Liver (tissue), 9 donors: ENCODE results near the gene DCC. TPM values are rescaled to one million over a fixed set of nuclear protein-coding genes. Genes with fewer than 3 reads are reported as not detected.

Source experiments
- DNase-seq: peaks from one replicate; pipeline ENCODE4 v3.0.0-alpha.2; 2017; ENCODE audit warnings: low spot score
- H3K27ac ChIP-seq, 2 donors: one replicate each; pipeline ENCODE4 v1.7.0; 2013; ENCODE audit warnings: inconsistent platforms in 2 of 2, low read length in 2 of 2, control low read depth in 1 of 2, low read depth in 1 of 2, mild to moderate bottlenecking in 1 of 2
- H3K27me3 ChIP-seq, 4 donors: one replicate each; pipeline versions ENCODE4 v1.6.1 to v1.7.0; 2013; ENCODE audit warnings: low read length in 3 of 4, inconsistent platforms in 1 of 4, mild to moderate bottlenecking in 1 of 4, moderate library complexity in 1 of 4; ENCODE audit not compliant: control insufficient read depth in 4 of 4, insufficient read depth in 4 of 4
- H3K36me3 ChIP-seq, 4 donors: one replicate each; pipeline versions ENCODE4 v1.6.1 to v1.7.0; 2013; ENCODE audit warnings: low read length in 3 of 4, mild to moderate bottlenecking in 3 of 4, low read depth in 1 of 4, moderate library complexity in 1 of 4; ENCODE audit not compliant: control insufficient read depth in 4 of 4, insufficient read depth in 3 of 4
- H3K4me1 ChIP-seq, 4 donors: one replicate each; pipeline versions ENCODE4 v1.6.1 to v1.7.0; 2013; ENCODE audit warnings: low read length in 3 of 4, mild to moderate bottlenecking in 3 of 4, moderate library complexity in 1 of 4; ENCODE audit not compliant: control insufficient read depth in 4 of 4, insufficient read depth in 4 of 4
- H3K4me3 ChIP-seq, 3 donors: one replicate each; pipeline versions ENCODE4 v1.6.1 to v1.7.0; 2013; ENCODE audit warnings: low read length in 3 of 3, control low read depth in 1 of 3, low read depth in 1 of 3, mild to moderate bottlenecking in 1 of 3
- H3K9ac ChIP-seq, 2 donors: one replicate each; pipeline ENCODE4 v1.7.0; 2013; ENCODE audit warnings: low read length in 2 of 2, mild to moderate bottlenecking in 2 of 2, moderate library complexity in 2 of 2, control low read depth in 1 of 2, low read depth in 1 of 2
- H3K9me3 ChIP-seq, 4 donors: one replicate each; pipeline versions ENCODE4 v1.6.1 to v1.7.0; 2013; ENCODE audit warnings: low read length in 3 of 4; ENCODE audit not compliant: control insufficient read depth in 4 of 4
- EGR1 ChIP-seq, 2 donors: IDR thresholded peaks; 2 replicates each; pipeline ENCODE4 v1.6.1; 2016 to 2018; ENCODE audit warnings: antibody characterized with exemption in 2 of 2, low read depth in 2 of 2
- FOXA1 ChIP-seq: IDR thresholded peaks from 2 replicates; pipeline ENCODE4 v1.6.1; 2016; ENCODE audit warnings: antibody characterized with exemption
- FOXA2 ChIP-seq: IDR thresholded peaks from 2 replicates; pipeline ENCODE4 v1.6.1; 2016; ENCODE audit warnings: antibody characterized with exemption
- GABPA ChIP-seq, 2 donors: IDR thresholded peaks in 1 of 2; conservative IDR thresholded peaks in 1 of 2; 2 replicates each; pipeline ENCODE4 v1.6.1; 2016; ENCODE audit warnings: antibody characterized with exemption in 2 of 2, mild to moderate bottlenecking in 1 of 2, moderate library complexity in 1 of 2
- HNF4A ChIP-seq, 2 donors: conservative IDR thresholded peaks; 2 replicates each; pipeline ENCODE4 v1.6.1; 2016; ENCODE audit warnings: antibody characterized with exemption in 2 of 2, mild to moderate bottlenecking in 2 of 2
- HNF4G ChIP-seq: IDR thresholded peaks from 2 replicates; pipeline ENCODE4 v1.6.1; 2016; ENCODE audit warnings: antibody characterized with exemption
- JUND ChIP-seq, 2 donors: IDR thresholded peaks; 2 replicates each; pipeline ENCODE4 v1.6.1; 2016; ENCODE audit warnings: antibody characterized with exemption in 2 of 2
- NR2F2 ChIP-seq: IDR thresholded peaks from 2 replicates; pipeline ENCODE4 v1.6.1; 2016; ENCODE audit warnings: antibody characterized with exemption
- RAD21 ChIP-seq, 2 donors: IDR thresholded peaks; 2 replicates each; pipeline ENCODE4 v1.6.1; 2016; ENCODE audit warnings: antibody characterized with exemption in 2 of 2, mild to moderate bottlenecking in 2 of 2
- RXRA ChIP-seq, 2 donors: IDR thresholded peaks; 2 replicates each; pipeline ENCODE4 v1.6.1; 2017 to 2018; ENCODE audit warnings: antibody characterized with exemption in 2 of 2, mild to moderate bottlenecking in 1 of 2
- SP1 ChIP-seq: IDR thresholded peaks from 2 replicates; pipeline ENCODE4 v1.6.1; 2018; ENCODE audit warnings: antibody characterized with exemption, mild to moderate bottlenecking
- TAF1 ChIP-seq: conservative IDR thresholded peaks from 2 replicates; pipeline ENCODE4 v1.6.1; 2016; ENCODE audit warnings: antibody characterized with exemption, mild to moderate bottlenecking
- YY1 ChIP-seq: IDR thresholded peaks from 2 replicates; pipeline ENCODE4 v1.6.1; 2016; ENCODE audit warnings: antibody characterized with exemption, mild to moderate bottlenecking
- WGBS: extraction: QIAGEN DNeasy Blood & Tissue Kit; methylation state at CpG from one replicate; pipeline ENCODE4 v1.1.7; 2013; 5-methylcytosine and 5-hydroxymethylcytosine counted together
- polyA plus RNA-seq, 2 donors: library from polyadenylated mRNA; stranded (reverse) in 1 of 2; unstranded in 1 of 2; fragments of 200-250 nt in 1 of 2; fragments of >200 nt in 1 of 2; fragmentation: Nextera tagmentation in 1 of 2; extraction: Ambion mirVana in 1 of 2; gene quantifications; one replicate each; pipeline versions ENCODE4 v1.2.1 to v1.2.3, GENCODE V29; 2013 to 2015
- total RNA-seq, 2 donors: library from RNA; depleted of rRNA; stranded (reverse); fragments of >200 nt; gene quantifications; one replicate each; pipeline ENCODE4 v1.2.3, GENCODE V29; 2014
- TF ChIP-seq, protein P1 (sequence below): IDR thresholded peaks from 2 replicates; pipeline ENCODE4 v1.6.1; 2016; ENCODE audit warnings: antibody characterized with exemption, mild to moderate bottlenecking
- TF ChIP-seq, protein P2 (sequence below): IDR thresholded peaks from 2 replicates; pipeline ENCODE4 v1.6.1; 2016; ENCODE audit warnings: antibody characterized with exemption
- TF ChIP-seq, protein P3 (sequence below): IDR thresholded peaks from 2 replicates; pipeline ENCODE4 v1.6.1; 2016; ENCODE audit warnings: antibody characterized with exemption
- TF ChIP-seq, protein P4 (sequence below): IDR thresholded peaks from 2 replicates; pipeline ENCODE4 v1.6.1; 2016; ENCODE audit warnings: antibody characterized with exemption
- TF ChIP-seq, protein P5 (sequence below): fragments of 150-350 bp; IDR thresholded peaks from 2 replicates; pipeline ENCODE4 v1.5.1; 2017; ENCODE audit warnings: improper control_type of control experiment, low read depth, low read length; ENCODE audit not compliant: missing input control
- donor health status: healthy.
- donor health status: healthy.
- donor health status: healthy.
- donor health status: healthy.
- donor health status: healthy.

Gene DCC
- total and polyA plus RNA-seq, 4 donors: under 0.01 to 0.03 TPM; not detected in 2

DNA sequence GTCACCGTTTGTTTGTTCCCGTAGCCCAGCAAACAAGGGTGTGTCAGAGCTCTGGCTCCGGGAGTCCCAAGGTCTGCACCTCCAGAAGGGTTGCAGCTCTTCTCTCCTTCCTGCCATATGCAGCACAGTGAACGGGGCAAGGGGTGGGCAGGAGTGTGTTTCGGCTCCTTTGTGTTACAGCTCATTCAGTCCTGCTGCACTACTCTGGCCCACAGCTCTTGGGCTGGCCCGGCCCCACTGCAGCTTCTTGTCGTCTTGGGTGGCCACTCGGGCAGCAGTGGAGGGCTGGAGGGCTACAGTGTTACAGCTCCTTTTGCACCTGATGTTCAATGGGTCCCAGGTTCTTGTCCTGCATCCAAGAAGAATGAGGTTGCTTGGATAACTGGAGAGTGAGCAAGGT is 408.3 kb downstream of the DCC start:
- WGBS: 82% methylated on average over 8 of the region's 8 CpGs
- no peak overlapping the region for H3K27ac ChIP-seq
- H3K9ac ChIP-seq: no peak overlapping the region
- H3K9me3 ChIP-seq: peaks cover 0 to 3% (median 0%) of the 10 kb centered on the region in 4 donors
- H3K36me3 ChIP-seq: no peaks in the 10 kb centered on the region
- no peak for DNase-seq
- TF ChIP-seq HNF4A (conservative IDR thresholded peaks at IDR 0.05): no peak
- no peak for TF ChIP-seq HNF4G
- TF ChIP-seq FOXA2: no peak
- TF ChIP-seq, protein P1, sequence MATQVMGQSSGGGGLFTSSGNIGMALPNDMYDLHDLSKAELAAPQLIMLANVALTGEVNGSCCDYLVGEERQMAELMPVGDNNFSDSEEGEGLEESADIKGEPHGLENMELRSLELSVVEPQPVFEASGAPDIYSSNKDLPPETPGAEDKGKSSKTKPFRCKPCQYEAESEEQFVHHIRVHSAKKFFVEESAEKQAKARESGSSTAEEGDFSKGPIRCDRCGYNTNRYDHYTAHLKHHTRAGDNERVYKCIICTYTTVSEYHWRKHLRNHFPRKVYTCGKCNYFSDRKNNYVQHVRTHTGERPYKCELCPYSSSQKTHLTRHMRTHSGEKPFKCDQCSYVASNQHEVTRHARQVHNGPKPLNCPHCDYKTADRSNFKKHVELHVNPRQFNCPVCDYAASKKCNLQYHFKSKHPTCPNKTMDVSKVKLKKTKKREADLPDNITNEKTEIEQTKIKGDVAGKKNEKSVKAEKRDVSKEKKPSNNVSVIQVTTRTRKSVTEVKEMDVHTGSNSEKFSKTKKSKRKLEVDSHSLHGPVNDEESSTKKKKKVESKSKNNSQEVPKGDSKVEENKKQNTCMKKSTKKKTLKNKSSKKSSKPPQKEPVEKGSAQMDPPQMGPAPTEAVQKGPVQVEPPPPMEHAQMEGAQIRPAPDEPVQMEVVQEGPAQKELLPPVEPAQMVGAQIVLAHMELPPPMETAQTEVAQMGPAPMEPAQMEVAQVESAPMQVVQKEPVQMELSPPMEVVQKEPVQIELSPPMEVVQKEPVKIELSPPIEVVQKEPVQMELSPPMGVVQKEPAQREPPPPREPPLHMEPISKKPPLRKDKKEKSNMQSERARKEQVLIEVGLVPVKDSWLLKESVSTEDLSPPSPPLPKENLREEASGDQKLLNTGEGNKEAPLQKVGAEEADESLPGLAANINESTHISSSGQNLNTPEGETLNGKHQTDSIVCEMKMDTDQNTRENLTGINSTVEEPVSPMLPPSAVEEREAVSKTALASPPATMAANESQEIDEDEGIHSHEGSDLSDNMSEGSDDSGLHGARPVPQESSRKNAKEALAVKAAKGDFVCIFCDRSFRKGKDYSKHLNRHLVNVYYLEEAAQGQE: no peak
- no peak for TF ChIP-seq SP1
- TF ChIP-seq EGR1 (IDR thresholded peaks at IDR 0.05; ENCODE audit: low read depth in 2 of 2): no peak
- TF ChIP-seq FOXA1: no peak
- no peak for TF ChIP-seq NR2F2
- TF ChIP-seq, protein P2, sequence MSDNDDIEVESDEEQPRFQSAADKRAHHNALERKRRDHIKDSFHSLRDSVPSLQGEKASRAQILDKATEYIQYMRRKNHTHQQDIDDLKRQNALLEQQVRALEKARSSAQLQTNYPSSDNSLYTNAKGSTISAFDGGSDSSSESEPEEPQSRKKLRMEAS: no peak
- no peak for TF ChIP-seq YY1
- no peak for TF ChIP-seq TAF1
- TF ChIP-seq RXRA (IDR thresholded peaks at IDR 0.05): no peak
- no peak for TF ChIP-seq GABPA (IDR thresholded peaks at IDR 0.05 in 1 of 2, conservative IDR thresholded peaks at IDR 0.05 in 1 of 2)
- no peak for TF ChIP-seq RAD21 (IDR thresholded peaks at IDR 0.05)
- H3K4me3 ChIP-seq: no peak overlapping the region
- no peaks in the 10 kb centered on the region for H3K27me3 ChIP-seq
- H3K4me1 ChIP-seq: no peaks in the 10 kb centered on the region

DNA sequence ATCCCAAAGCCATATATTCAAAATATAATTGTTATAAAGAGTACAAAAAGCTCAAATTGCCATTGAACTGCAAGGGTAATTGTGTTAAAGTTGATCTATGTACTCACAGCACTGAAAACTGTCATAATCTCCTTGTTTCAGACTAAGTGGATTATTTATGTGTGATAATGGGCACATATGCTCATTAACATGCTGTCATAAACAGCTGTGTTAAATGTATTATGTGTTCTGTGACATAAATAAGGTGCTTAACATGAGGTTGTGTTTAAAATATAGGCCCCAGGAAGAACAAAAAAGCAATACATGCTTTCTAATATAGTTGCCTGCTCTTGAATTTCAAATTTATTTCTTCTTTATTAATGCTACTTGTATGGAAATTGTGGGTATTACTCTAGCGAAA is 409.5 kb downstream of the DCC start:
- no peak for DNase-seq
- TF ChIP-seq RAD21 (IDR thresholded peaks at IDR 0.05) (no peak), SP1 (no peak), FOXA2 (no peak), TAF1 (no peak), GABPA (IDR thresholded peaks at IDR 0.05 in 1 of 2, conservative IDR thresholded peaks at IDR 0.05 in 1 of 2) (no peak), JUND (IDR thresholded peaks at IDR 0.05) (no peak), FOXA1 (no peak), YY1 (no peak), HNF4A (conservative IDR thresholded peaks at IDR 0.05) (no peak), EGR1 (IDR thresholded peaks at IDR 0.05; ENCODE audit: low read depth in 2 of 2) (no peak), NR2F2 (no peak), RXRA (IDR thresholded peaks at IDR 0.05) (no peak), HNF4G (no peak)
- TF ChIP-seq, protein P3, sequence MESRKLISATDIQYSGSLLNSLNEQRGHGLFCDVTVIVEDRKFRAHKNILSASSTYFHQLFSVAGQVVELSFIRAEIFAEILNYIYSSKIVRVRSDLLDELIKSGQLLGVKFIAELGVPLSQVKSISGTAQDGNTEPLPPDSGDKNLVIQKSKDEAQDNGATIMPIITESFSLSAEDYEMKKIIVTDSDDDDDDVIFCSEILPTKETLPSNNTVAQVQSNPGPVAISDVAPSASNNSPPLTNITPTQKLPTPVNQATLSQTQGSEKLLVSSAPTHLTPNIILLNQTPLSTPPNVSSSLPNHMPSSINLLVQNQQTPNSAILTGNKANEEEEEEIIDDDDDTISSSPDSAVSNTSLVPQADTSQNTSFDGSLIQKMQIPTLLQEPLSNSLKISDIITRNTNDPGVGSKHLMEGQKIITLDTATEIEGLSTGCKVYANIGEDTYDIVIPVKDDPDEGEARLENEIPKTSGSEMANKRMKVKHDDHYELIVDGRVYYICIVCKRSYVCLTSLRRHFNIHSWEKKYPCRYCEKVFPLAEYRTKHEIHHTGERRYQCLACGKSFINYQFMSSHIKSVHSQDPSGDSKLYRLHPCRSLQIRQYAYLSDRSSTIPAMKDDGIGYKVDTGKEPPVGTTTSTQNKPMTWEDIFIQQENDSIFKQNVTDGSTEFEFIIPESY: no peak
- TF ChIP-seq, protein P1: no peak
- TF ChIP-seq, protein P4, sequence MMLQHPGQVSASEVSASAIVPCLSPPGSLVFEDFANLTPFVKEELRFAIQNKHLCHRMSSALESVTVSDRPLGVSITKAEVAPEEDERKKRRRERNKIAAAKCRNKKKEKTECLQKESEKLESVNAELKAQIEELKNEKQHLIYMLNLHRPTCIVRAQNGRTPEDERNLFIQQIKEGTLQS: no peak
- TF ChIP-seq, protein P5, sequence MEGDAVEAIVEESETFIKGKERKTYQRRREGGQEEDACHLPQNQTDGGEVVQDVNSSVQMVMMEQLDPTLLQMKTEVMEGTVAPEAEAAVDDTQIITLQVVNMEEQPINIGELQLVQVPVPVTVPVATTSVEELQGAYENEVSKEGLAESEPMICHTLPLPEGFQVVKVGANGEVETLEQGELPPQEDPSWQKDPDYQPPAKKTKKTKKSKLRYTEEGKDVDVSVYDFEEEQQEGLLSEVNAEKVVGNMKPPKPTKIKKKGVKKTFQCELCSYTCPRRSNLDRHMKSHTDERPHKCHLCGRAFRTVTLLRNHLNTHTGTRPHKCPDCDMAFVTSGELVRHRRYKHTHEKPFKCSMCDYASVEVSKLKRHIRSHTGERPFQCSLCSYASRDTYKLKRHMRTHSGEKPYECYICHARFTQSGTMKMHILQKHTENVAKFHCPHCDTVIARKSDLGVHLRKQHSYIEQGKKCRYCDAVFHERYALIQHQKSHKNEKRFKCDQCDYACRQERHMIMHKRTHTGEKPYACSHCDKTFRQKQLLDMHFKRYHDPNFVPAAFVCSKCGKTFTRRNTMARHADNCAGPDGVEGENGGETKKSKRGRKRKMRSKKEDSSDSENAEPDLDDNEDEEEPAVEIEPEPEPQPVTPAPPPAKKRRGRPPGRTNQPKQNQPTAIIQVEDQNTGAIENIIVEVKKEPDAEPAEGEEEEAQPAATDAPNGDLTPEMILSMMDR: no peak
- TF ChIP-seq, protein P2: no peak
- peaks cover 0 to 3% (median 0%) of the 10 kb centered on the region in 4 donors for H3K9me3 ChIP-seq
- H3K27ac ChIP-seq: no peak overlapping the region
- WGBS: 51% methylated on average over 1 of the region's 1 CpG
- no peak overlapping the region for H3K9ac ChIP-seq
- no peaks in the 10 kb centered on the region for H3K27me3 ChIP-seq
- no peaks in the 10 kb centered on the region for H3K36me3 ChIP-seq
- H3K4me3 ChIP-seq: no peak overlapping the region
- H3K4me1 ChIP-seq: no peaks in the 10 kb centered on the region
